K562 (cell line): ENCODE measurements around the gene CYTH4. TPM values are rescaled to one million over a fixed set of nuclear protein-coding genes. Genes with fewer than 3 reads are reported as not detected.
A peak's percentile ranks its signal among the peaks of the same experiment; 100 is the strongest.

Experiments
- AFF1 ChIP-seq, 2 experiments: fragments of 450-650 bp; IDR thresholded peaks; 2 replicates each; pipeline ENCODE4 v1.6.1; 2018; ENCODE audit warnings: mild to moderate bottlenecking in 2 of 2, low read depth in 1 of 2; ENCODE audit not compliant: partially characterized antibody in 2 of 2
- ARID3A ChIP-seq: IDR thresholded peaks from 2 replicates; pipeline ENCODE4 v1.6.1; 2012; ENCODE audit warnings: low read depth, low read length, improper control_type of control experiment, borderline replicate concordance
- ATF4 ChIP-seq: fragments of 450-650 bp; formaldehyde crosslinking; IDR thresholded peaks from 2 replicates; pipeline ENCODE4 v1.4.0; 2022; ENCODE audit warnings: mild to moderate bottlenecking, moderate library complexity
- BACH1 ChIP-seq: fragments of 200-800 bp; sonication (Bioruptor generic); IDR thresholded peaks from 2 replicates; pipeline ENCODE4 v1.6.1; 2016; ENCODE audit warnings: missing genetic modification characterization, missing compliant biosample characterization
- CHD1 ChIP-seq: fragments of 200-600 bp; sonication (generic); IDR thresholded peaks from one replicate; pipeline ENCODE4 v1.6.1; 2012; ENCODE audit warnings: mild to moderate bottlenecking, moderate library complexity, low read length, inconsistent platforms
- DACH1 ChIP-seq: fragments of 450-650 bp; IDR thresholded peaks from 2 replicates; pipeline ENCODE4 v1.6.1; 2018; ENCODE audit not compliant: partially characterized antibody
- HCFC1 ChIP-seq: IDR thresholded peaks from 2 replicates; pipeline ENCODE4 v1.6.1; 2012; ENCODE audit warnings: low read depth, low read length, improper control_type of control experiment
- NFRKB ChIP-seq: fragments of 450-650 bp; IDR thresholded peaks from 2 replicates; pipeline ENCODE4 v1.6.1; 2016; ENCODE audit warnings: low read depth
- NFXL1 ChIP-seq: fragments of 450-650 bp; formaldehyde crosslinking; IDR thresholded peaks from 2 replicates; pipeline ENCODE4 v1.4.0; 2021; ENCODE audit warnings: mild to moderate bottlenecking
- RB1 ChIP-seq: fragments of 450-650 bp; IDR thresholded peaks from 2 replicates; pipeline ENCODE4 v1.6.1; 2017; ENCODE audit warnings: low read depth, mild to moderate bottlenecking
- RFX5 ChIP-seq: IDR thresholded peaks from 2 replicates; pipeline ENCODE4 v1.6.1; 2011; ENCODE audit warnings: low read depth, mild to moderate bottlenecking, improper control_type of control experiment, low read length
- STAT6 ChIP-seq: sonication (generic); formaldehyde crosslinking; IDR thresholded peaks from 2 replicates; pipeline ENCODE4 v1.8.1; 2023; ENCODE audit warnings: mild to moderate bottlenecking, missing genetic modification reagents
- TAF1 ChIP-seq: IDR thresholded peaks from 2 replicates; pipeline ENCODE4 v1.6.1; 2011; ENCODE audit warnings: mild to moderate bottlenecking, low read length, moderate library complexity; ENCODE audit not compliant: insufficient read depth, control insufficient read depth, severe bottlenecking; ENCODE audit errors: extremely low read depth
- ZBTB8A ChIP-seq: fragments of 450-650 bp; IDR thresholded peaks from 2 replicates; pipeline ENCODE4 v1.6.1; 2018; ENCODE audit warnings: mild to moderate bottlenecking, moderate library complexity; ENCODE audit not compliant: partially characterized antibody
- ZFP36 ChIP-seq: fragments of 150-350 bp; IDR thresholded peaks from 2 replicates; pipeline ENCODE4 v1.6.1; 2018; ENCODE audit warnings: low read length, low read depth; ENCODE audit not compliant: partially characterized antibody
- ZNF449 ChIP-seq: fragments of 250-450 bp; sonication (Bioruptor Pico); IDR thresholded peaks from 2 replicates; pipeline ENCODE4 v1.8.0; 2022; ENCODE audit warnings: moderate library complexity, mild to moderate bottlenecking, inconsistent platforms
- ZZZ3 ChIP-seq: fragments of 450-650 bp; IDR thresholded peaks from 2 replicates; pipeline ENCODE4 v1.6.1; 2016; ENCODE audit warnings: antibody characterized with exemption, mild to moderate bottlenecking, moderate library complexity
- polyA plus RNA-seq, 8 experiments: library from polyadenylated mRNA; depleted of rRNA in 4 of 8; stranded (reverse) in 5 of 8; unstranded in 3 of 8; fragments of >200 nt; fragmentation: Nextera tagmentation in 2 of 8; fragmentation: Illumina TruSeq in 1 of 8; extraction: Ambion mirVana in 2 of 8; extraction: Trizol in 1 of 8; gene quantifications; 2 replicates each; pipeline versions ENCODE4 v1.2.1 to v1.2.3, GENCODE V29; 2011 to 2014; ENCODE audit warnings: inconsistent platforms in 1 of 8, missing spikeins in 1 of 8
- total RNA-seq, 7 experiments: library from RNA; depleted of rRNA in 6 of 7; stranded (reverse); fragments of >200 nt in 6 of 7; fragmentation: Illumina TruSeq in 2 of 7; extraction: Trizol in 2 of 7; gene quantifications; 2 replicates each; pipeline versions ENCODE4 v1.2.1 to v1.2.3, GENCODE V29; 2011 to 2021; ENCODE audit warnings: low replicate concordance in 1 of 7

CYTH4 gene
- total and polyA plus RNA-seq, 9 of the 15 experiments (the other 6 are each of a cell fraction or from before 2014, with no cell fraction given): 0.03 to 2.0 (median 0.61) TPM; not detected in 1

GRCh38 chr22:37242395-37242918 lies 39.9 kb upstream of the CYTH4 start (continued):
- TF ChIP-seq NFXL1 (CRISPR knock-in tag) (no peak), CHD1 (no peak), TAF1 (peak; percentile 46), AFF1 (IDR thresholded peaks at IDR 0.05; ENCODE audit: low read depth in 1 of 2, partially characterized antibody in 2 of 2) (peak in 1 of 2 experiments; percentile 37), STAT6 (no peak), ATF4 (CRISPR knock-in tag) (no peak), RFX5 (no peak), ZBTB8A (no peak), ZZZ3 (no peak), BACH1 (tag) (no peak), NFRKB (no peak), DACH1 (peak; percentile 95), ZNF449 (no peak), HCFC1 (peak; percentile 37; the same call in 1 of the 2 replicates), ZFP36 (no peak), RB1 (no peak), ARID3A (peak; percentile 63; the same call in 1 of the 2 replicates)
